SK-N-SH (cell line): ENCODE data around the gene WFIKKN1.

Experiments
- EP300 ChIP-seq, 2 experiments: IDR thresholded peaks; 2 replicates each; pipeline versions ENCODE4 v1.4.0 to v1.6.1; 2012; ENCODE audit warnings: borderline replicate concordance in 1 of 2, low read depth in 1 of 2, low read length in 1 of 2
- JUND ChIP-seq: IDR thresholded peaks from 2 replicates; pipeline ENCODE4 v1.4.0; 2012
- POLR2AphosphoS5 ChIP-seq: IDR thresholded peaks from 2 replicates; pipeline ENCODE4 v1.6.1; 2012; ENCODE audit warnings: low read depth, low read length
- RCOR1 ChIP-seq: fragments of 150-350 bp; IDR thresholded peaks from 2 replicates; pipeline ENCODE4 v1.6.1; 2017; ENCODE audit warnings: antibody characterized with exemption, low read length
- YY1 ChIP-seq: IDR thresholded peaks from 2 replicates; pipeline ENCODE4 v1.4.0; 2012; ENCODE audit warnings: low read depth, mild to moderate bottlenecking
- TF ChIP-seq, protein P1 (sequence below): fragments of 200-600 bp; sonication (generic); IDR thresholded peaks from 2 replicates; pipeline ENCODE4 v1.6.1; 2017; ENCODE audit warnings: antibody characterized with exemption, mild to moderate bottlenecking, moderate library complexity
- TF ChIP-seq, protein P2 (sequence below): IDR thresholded peaks from 2 replicates; pipeline ENCODE4 v1.4.0; 2012; ENCODE audit warnings: low read depth
- TF ChIP-seq, protein P3 (sequence below): IDR thresholded peaks from 2 replicates; pipeline ENCODE4 v1.6.1; 2012; ENCODE audit warnings: mild to moderate bottlenecking, low read depth, low read length, moderate library complexity

DNA sequence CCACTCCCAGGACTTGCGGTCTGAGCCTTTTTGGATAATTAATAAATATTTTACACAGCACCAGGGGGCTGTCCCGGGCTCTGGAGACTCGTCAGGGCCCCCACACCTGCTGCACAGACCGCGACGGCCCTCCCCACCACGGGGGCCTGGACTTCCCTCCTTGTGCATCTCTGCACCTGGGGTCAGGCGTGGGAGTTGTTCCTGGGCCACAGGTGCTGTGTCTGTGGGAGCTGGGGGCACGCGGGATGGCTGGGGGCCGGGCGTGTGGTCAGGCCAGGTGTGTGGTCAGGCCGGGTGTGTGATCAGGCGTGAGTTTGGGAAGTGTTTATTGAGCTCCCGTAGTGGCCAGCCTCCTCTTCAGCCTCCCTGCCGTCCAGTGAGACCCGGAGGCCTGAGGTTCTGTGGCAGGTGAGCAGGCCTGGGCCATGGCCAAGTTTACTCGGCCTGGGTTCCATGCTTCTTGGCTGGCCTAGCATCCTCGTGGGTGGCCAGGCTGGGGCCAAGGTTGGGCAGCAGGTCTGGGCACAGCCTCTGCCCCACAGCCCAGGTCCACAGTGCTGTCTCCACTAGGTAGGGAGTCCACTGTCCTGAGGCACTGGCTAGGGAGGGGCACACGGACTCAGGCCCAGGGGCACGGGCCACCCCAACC is 47.5 kb downstream of the WFIKKN1 start:
- TF ChIP-seq POLR2AphosphoS5 = no peak
- no peak for TF ChIP-seq RCOR1
- TF ChIP-seq, protein P1, sequence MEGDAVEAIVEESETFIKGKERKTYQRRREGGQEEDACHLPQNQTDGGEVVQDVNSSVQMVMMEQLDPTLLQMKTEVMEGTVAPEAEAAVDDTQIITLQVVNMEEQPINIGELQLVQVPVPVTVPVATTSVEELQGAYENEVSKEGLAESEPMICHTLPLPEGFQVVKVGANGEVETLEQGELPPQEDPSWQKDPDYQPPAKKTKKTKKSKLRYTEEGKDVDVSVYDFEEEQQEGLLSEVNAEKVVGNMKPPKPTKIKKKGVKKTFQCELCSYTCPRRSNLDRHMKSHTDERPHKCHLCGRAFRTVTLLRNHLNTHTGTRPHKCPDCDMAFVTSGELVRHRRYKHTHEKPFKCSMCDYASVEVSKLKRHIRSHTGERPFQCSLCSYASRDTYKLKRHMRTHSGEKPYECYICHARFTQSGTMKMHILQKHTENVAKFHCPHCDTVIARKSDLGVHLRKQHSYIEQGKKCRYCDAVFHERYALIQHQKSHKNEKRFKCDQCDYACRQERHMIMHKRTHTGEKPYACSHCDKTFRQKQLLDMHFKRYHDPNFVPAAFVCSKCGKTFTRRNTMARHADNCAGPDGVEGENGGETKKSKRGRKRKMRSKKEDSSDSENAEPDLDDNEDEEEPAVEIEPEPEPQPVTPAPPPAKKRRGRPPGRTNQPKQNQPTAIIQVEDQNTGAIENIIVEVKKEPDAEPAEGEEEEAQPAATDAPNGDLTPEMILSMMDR = no peak
- TF ChIP-seq YY1 = no peak
- no peak for TF ChIP-seq JUND
- TF ChIP-seq, protein P2, sequence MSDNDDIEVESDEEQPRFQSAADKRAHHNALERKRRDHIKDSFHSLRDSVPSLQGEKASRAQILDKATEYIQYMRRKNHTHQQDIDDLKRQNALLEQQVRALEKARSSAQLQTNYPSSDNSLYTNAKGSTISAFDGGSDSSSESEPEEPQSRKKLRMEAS = no peak
- TF ChIP-seq EP300 (IDR thresholded peaks at IDR 0.05; ENCODE audit: borderline replicate concordance in 1 of 2, low read depth in 1 of 2, low read length in 1 of 2) = no peak
- TF ChIP-seq, protein P3, sequence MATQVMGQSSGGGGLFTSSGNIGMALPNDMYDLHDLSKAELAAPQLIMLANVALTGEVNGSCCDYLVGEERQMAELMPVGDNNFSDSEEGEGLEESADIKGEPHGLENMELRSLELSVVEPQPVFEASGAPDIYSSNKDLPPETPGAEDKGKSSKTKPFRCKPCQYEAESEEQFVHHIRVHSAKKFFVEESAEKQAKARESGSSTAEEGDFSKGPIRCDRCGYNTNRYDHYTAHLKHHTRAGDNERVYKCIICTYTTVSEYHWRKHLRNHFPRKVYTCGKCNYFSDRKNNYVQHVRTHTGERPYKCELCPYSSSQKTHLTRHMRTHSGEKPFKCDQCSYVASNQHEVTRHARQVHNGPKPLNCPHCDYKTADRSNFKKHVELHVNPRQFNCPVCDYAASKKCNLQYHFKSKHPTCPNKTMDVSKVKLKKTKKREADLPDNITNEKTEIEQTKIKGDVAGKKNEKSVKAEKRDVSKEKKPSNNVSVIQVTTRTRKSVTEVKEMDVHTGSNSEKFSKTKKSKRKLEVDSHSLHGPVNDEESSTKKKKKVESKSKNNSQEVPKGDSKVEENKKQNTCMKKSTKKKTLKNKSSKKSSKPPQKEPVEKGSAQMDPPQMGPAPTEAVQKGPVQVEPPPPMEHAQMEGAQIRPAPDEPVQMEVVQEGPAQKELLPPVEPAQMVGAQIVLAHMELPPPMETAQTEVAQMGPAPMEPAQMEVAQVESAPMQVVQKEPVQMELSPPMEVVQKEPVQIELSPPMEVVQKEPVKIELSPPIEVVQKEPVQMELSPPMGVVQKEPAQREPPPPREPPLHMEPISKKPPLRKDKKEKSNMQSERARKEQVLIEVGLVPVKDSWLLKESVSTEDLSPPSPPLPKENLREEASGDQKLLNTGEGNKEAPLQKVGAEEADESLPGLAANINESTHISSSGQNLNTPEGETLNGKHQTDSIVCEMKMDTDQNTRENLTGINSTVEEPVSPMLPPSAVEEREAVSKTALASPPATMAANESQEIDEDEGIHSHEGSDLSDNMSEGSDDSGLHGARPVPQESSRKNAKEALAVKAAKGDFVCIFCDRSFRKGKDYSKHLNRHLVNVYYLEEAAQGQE = no peak
